Fibroblast of lung (primary cell): ENCODE data around the gene KIAA1755. TPM values are rescaled to one million over a fixed set of nuclear protein-coding genes. Genes with fewer than 3 reads are reported as not detected.

Source experiments
- DNase-seq, 2 donors: peaks; one replicate each; pipeline versions ENCODE4 v3.0.0 to v3.0.0-alpha.2; 2010; ENCODE audit warnings: low read depth in 2 of 2
- H2AFZ ChIP-seq: 2 replicates; pipeline ENCODE4 v1.5.1; 2012; ENCODE audit warnings: low read length, control low read depth, inconsistent platforms
- H3K27ac ChIP-seq: 2 replicates; pipeline ENCODE4 v1.5.1; 2011; ENCODE audit warnings: low read length, control low read depth; ENCODE audit not compliant: insufficient read depth
- H3K27me3 ChIP-seq: 2 replicates; pipeline ENCODE4 v1.5.1; 2011; ENCODE audit warnings: mild to moderate bottlenecking, low read length; ENCODE audit not compliant: control insufficient read depth, insufficient read depth
- H3K36me3 ChIP-seq: 2 replicates; pipeline ENCODE4 v1.5.1; 2011; ENCODE audit warnings: low read length; ENCODE audit not compliant: control insufficient read depth, insufficient read depth
- H3K4me1 ChIP-seq: 2 replicates; pipeline ENCODE4 v1.5.1; 2011; ENCODE audit warnings: low read length; ENCODE audit not compliant: control insufficient read depth, insufficient read depth; ENCODE audit errors: extremely low read depth
- H3K4me2 ChIP-seq: 2 replicates; pipeline ENCODE4 v1.5.1; 2011; ENCODE audit warnings: low read length, control low read depth; ENCODE audit not compliant: insufficient read depth; ENCODE audit errors: extremely low read depth
- H3K4me3 ChIP-seq, 4 experiments: fragments of 200-600 bp in 1 of 4; sonication (generic) in 1 of 4; replicated peaks in 1 of 4; 2 replicates each; pipeline ENCODE4 v1.5.1; 2011 to 2016; ENCODE audit warnings: low read length in 4 of 4, low read depth in 3 of 4, mild to moderate bottlenecking in 3 of 4, control low read depth in 2 of 4, inconsistent platforms in 1 of 4, mixed read lengths in 1 of 4; ENCODE audit not compliant: insufficient read depth in 1 of 4; ENCODE audit errors: control extremely low read depth in 1 of 4
- H3K79me2 ChIP-seq: 2 replicates; pipeline ENCODE4 v1.5.1; 2012; ENCODE audit warnings: mild to moderate bottlenecking, low read length, inconsistent platforms; ENCODE audit not compliant: control insufficient read depth, insufficient read depth
- H3K9ac ChIP-seq: 2 replicates; pipeline ENCODE4 v1.5.1; 2011; ENCODE audit warnings: mild to moderate bottlenecking, low read length, control low read depth; ENCODE audit not compliant: insufficient read depth
- H3K9me3 ChIP-seq: 2 replicates; pipeline ENCODE4 v1.5.1; 2012; ENCODE audit warnings: low read depth, low read length; ENCODE audit not compliant: control insufficient read depth, insufficient read depth
- H4K20me1 ChIP-seq: 2 replicates; pipeline ENCODE4 v1.5.1; 2011; ENCODE audit warnings: low read length; ENCODE audit not compliant: control insufficient read depth, insufficient read depth; ENCODE audit errors: extremely low read depth
- CTCF ChIP-seq, 2 donors: IDR thresholded peaks in 1 of 2; conservative IDR thresholded peaks in 1 of 2; 1 replicate in 1 of 2; 2 replicates in 1 of 2; pipeline ENCODE4 v1.5.1; 2011 to 2012; ENCODE audit warnings: low read length in 2 of 2, control low read depth in 1 of 2, inconsistent platforms in 1 of 2, low read depth in 1 of 2, mild to moderate bottlenecking in 1 of 2
- EZH2 ChIP-seq: IDR thresholded peaks from 2 replicates; pipeline ENCODE4 v1.5.1; 2012; ENCODE audit warnings: low read length, control low read depth, mild to moderate bottlenecking; ENCODE audit errors: missing control alignments
- polyA plus RNA-seq, 2 donors: library from polyadenylated mRNA; depleted of rRNA in 1 of 2; stranded (reverse) in 1 of 2; unstranded in 1 of 2; fragments of >200 nt; gene quantifications; 2 replicates each; pipeline ENCODE4 v1.2.1, GENCODE V29; 2011 to 2012; ENCODE audit warnings: missing spikeins in 1 of 2
- total RNA-seq: library from RNA; depleted of rRNA; stranded (reverse); fragments of >200 nt; gene quantifications from 2 replicates; pipeline ENCODE4 v1.2.1, GENCODE V29; 2014

The KIAA1755 gene
- total and polyA plus RNA-seq, 2 donors (not counting 1 experiment from before 2014, with no cell fraction given): 0.60 to 2.8 TPM

DNA sequence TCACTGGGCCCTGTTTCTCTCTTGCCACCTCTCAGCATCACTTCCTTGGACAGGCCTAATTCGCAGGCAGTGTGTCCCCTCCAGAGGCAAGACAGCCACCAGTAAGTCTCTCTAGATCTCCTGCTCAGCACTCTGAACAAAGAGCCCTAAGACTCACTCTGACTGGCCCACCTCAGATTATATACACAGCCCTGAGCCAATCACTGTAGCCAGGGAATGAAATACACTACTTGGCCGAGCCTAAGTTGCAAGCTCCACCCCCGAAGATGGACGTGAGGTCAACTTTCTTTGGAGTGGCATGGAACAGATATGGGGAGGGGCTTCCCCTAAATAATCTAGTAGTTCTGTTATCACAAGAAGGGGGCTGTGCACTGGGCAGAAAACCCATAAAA is 47.5 kb upstream of the KIAA1755 start:
- Histone ChIP-seq H3K4me1 (no peaks in the 10 kb centered on the region), H3K9me3 (no peaks in the 10 kb centered on the region), H3K4me2 (no peak overlapping the region), H3K9ac (no peak overlapping the region), H3K79me2 (no peaks in the 10 kb centered on the region), H4K20me1 (no peaks in the 10 kb centered on the region), H3K4me3 (no peak overlapping the region), H3K36me3 (no peaks in the 10 kb centered on the region), H3K27me3 (peaks cover 18% of the 10 kb centered on the region), H3K27ac (no peak overlapping the region), H2AFZ (no peak overlapping the region)
- DNase-seq: no peak
- no peak for TF ChIP-seq CTCF (conservative IDR thresholded peaks at IDR 0.05 in 1 of 2, IDR thresholded peaks at IDR 0.05 in 1 of 2; ENCODE audit: low read depth in 1 of 2, low read length in 2 of 2)
- no peak for TF ChIP-seq EZH2

GRCh38 chr20:38307371-38308046 is 47.0 kb upstream of the KIAA1755 start:
- peaks cover 24% of the 10 kb centered on the region for H3K27me3 ChIP-seq
- no peak for TF ChIP-seq CTCF (conservative IDR thresholded peaks at IDR 0.05 in 1 of 2, IDR thresholded peaks at IDR 0.05 in 1 of 2; ENCODE audit: low read depth in 1 of 2, low read length in 2 of 2)
- no peak overlapping the region for H2AFZ ChIP-seq
- no peaks in the 10 kb centered on the region for H4K20me1 ChIP-seq
- H3K9me3 ChIP-seq: no peaks in the 10 kb centered on the region
- H3K79me2 ChIP-seq: no peaks in the 10 kb centered on the region
- no peak overlapping the region for H3K9ac ChIP-seq
- no peak overlapping the region for H3K4me2 ChIP-seq
- H3K4me3 ChIP-seq: no peak overlapping the region
- no peaks in the 10 kb centered on the region for H3K4me1 ChIP-seq
- no peak overlapping the region for H3K27ac ChIP-seq
- H3K36me3 ChIP-seq: no peaks in the 10 kb centered on the region
- peak; percentile 63 to 79 for DNase-seq

DNA sequence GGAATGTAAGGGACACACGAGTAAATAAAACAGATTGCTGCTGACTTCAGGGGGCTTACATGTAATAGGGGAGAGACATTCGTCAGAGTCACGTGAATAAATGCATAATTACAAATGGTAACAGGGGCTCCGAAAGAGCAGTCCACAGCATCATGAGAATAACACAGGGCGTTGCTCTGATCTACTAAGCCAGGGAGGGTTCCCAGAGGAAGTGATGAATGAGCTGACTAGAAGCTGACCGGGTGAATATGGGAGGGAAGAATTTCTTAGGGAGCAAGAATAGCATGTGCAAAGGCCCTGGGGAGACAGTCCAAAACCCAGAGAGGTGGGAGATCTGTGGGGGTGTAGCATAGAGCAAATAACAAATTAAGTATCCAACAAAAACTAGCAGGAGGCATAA is 45.8 kb upstream of the KIAA1755 start:
- DNase-seq: no peak
- Histone ChIP-seq H3K27ac (no peak overlapping the region), H3K4me1 (no peaks in the 10 kb centered on the region), H3K9ac (no peak overlapping the region), H2AFZ (no peak overlapping the region), H3K4me2 (no peak overlapping the region), H3K4me3 (no peak overlapping the region), H4K20me1 (no peaks in the 10 kb centered on the region), H3K9me3 (no peaks in the 10 kb centered on the region), H3K36me3 (no peaks in the 10 kb centered on the region), H3K79me2 (no peaks in the 10 kb centered on the region), H3K27me3 (peaks cover 28% of the 10 kb centered on the region)
- no peak for TF ChIP-seq CTCF (conservative IDR thresholded peaks at IDR 0.05 in 1 of 2, IDR thresholded peaks at IDR 0.05 in 1 of 2; ENCODE audit: low read depth in 1 of 2, low read length in 2 of 2)
- TF ChIP-seq EZH2: no peak
